GM12878 (cell line): Measurements from ENCODE around the gene ING3. TPM values are rescaled to one million over a fixed set of nuclear protein-coding genes. Genes with fewer than 3 reads are reported as not detected.
A peak's percentile ranks its signal among the peaks of the same experiment; 100 is the strongest.

Experiments
- ASH2L ChIP-seq: fragments of 300-600, 200-600 bp; sonication (generic); IDR thresholded peaks from 2 replicates; pipeline ENCODE4 v1.6.1; 2017; ENCODE audit warnings: low read depth, mild to moderate bottlenecking, borderline replicate concordance
- ATF7 ChIP-seq: fragments of 450-650 bp; IDR thresholded peaks from 2 replicates; pipeline ENCODE4 v1.6.1; 2016; ENCODE audit warnings: low read depth, mild to moderate bottlenecking
- BACH1 ChIP-seq: fragments of 450-650 bp; IDR thresholded peaks from 2 replicates; pipeline ENCODE4 v1.6.1; 2017; ENCODE audit warnings: mild to moderate bottlenecking, borderline replicate concordance
- BHLHE40 ChIP-seq, 2 experiments: fragments of 450-650 bp in 1 of 2; IDR thresholded peaks; 2 replicates each; pipeline ENCODE4 v1.6.1; 2011 to 2017; ENCODE audit warnings: low read depth in 2 of 2, borderline replicate concordance in 1 of 2, improper control_type of control experiment in 1 of 2, low read length in 1 of 2, mild to moderate bottlenecking in 1 of 2
- CBX5 ChIP-seq: sonication (generic); IDR thresholded peaks from 2 replicates; pipeline ENCODE4 v1.6.1; 2016; ENCODE audit warnings: low read depth, moderate library complexity, mild to moderate bottlenecking, inconsistent platforms
- CHD4 ChIP-seq: fragments of 200-600 bp; sonication (generic); IDR thresholded peaks from 2 replicates; pipeline ENCODE4 v1.6.1; 2016; ENCODE audit warnings: mild to moderate bottlenecking
- ELK1 ChIP-seq: IDR thresholded peaks from 2 replicates; pipeline ENCODE4 v1.6.1; 2012; ENCODE audit warnings: low read depth, low read length, improper control_type of control experiment
- EP300 ChIP-seq, 2 experiments: fragments of 150-350 bp in 1 of 2; IDR thresholded peaks; 2 replicates each; pipeline ENCODE4 v1.6.1; 2011 to 2012; ENCODE audit warnings: low read depth in 2 of 2, low read length in 2 of 2, borderline replicate concordance in 1 of 2, improper control_type of control experiment in 1 of 2, inconsistent platforms in 1 of 2; ENCODE audit not compliant: control insufficient read depth in 1 of 2
- HCFC1 ChIP-seq: fragments of 150-350 bp; IDR thresholded peaks from 2 replicates; pipeline ENCODE4 v1.6.1; 2014; ENCODE audit warnings: low read length
- MEF2B ChIP-seq: fragments of 450-650 bp; IDR thresholded peaks from 2 replicates; pipeline ENCODE4 v1.6.1; 2018; ENCODE audit warnings: mild to moderate bottlenecking, moderate library complexity; ENCODE audit not compliant: partially characterized antibody, poor library complexity, severe bottlenecking
- PBX3 ChIP-seq: IDR thresholded peaks from 2 replicates; pipeline ENCODE4 v1.6.1; 2011; ENCODE audit warnings: mild to moderate bottlenecking, low read depth, low read length, moderate library complexity; ENCODE audit not compliant: insufficient replicate concordance
- RELA ChIP-seq: fragments of 450-650 bp; IDR thresholded peaks from 2 replicates; pipeline ENCODE4 v1.8.0; 2014; ENCODE audit warnings: borderline replicate concordance; ENCODE audit not compliant: partially characterized antibody
- REST ChIP-seq: IDR thresholded peaks from 2 replicates; pipeline ENCODE4 v1.6.1; 2012; ENCODE audit warnings: mild to moderate bottlenecking, low read depth, low read length
- SKIL ChIP-seq: fragments of 450-650 bp; IDR thresholded peaks from 2 replicates; pipeline ENCODE4 v1.6.1; 2017; ENCODE audit warnings: mild to moderate bottlenecking, low read depth, inconsistent platforms; ENCODE audit not compliant: poor library complexity, severe bottlenecking
- SMARCA5 ChIP-seq: fragments of 450-650 bp; IDR thresholded peaks from 2 replicates; pipeline ENCODE4 v1.6.1; 2017; ENCODE audit warnings: mild to moderate bottlenecking
- SPI1 ChIP-seq: IDR thresholded peaks from 2 replicates; pipeline ENCODE4 v1.6.1; 2011; ENCODE audit warnings: low read depth, mild to moderate bottlenecking, low read length, moderate library complexity, borderline replicate concordance; ENCODE audit not compliant: insufficient read depth
- SRF ChIP-seq, 2 experiments: IDR thresholded peaks; 2 replicates each; pipeline ENCODE4 v1.6.1; 2011; ENCODE audit warnings: low read depth in 2 of 2, low read length in 2 of 2, mild to moderate bottlenecking in 1 of 2, moderate library complexity in 1 of 2
- STAT1 ChIP-seq: fragments of 450-650 bp; conservative IDR thresholded peaks from 2 replicates; pipeline ENCODE4 v1.6.1; 2014; ENCODE audit warnings: antibody characterized with exemption, mild to moderate bottlenecking
- SUZ12 ChIP-seq: fragments of 200-600 bp; sonication (generic); IDR thresholded peaks from one replicate; pipeline ENCODE4 v1.6.1; 2018; ENCODE audit warnings: antibody characterized with exemption, mild to moderate bottlenecking; ENCODE audit not compliant: unreplicated experiment
- ZNF217 ChIP-seq: fragments of 450-650 bp; IDR thresholded peaks from 2 replicates; pipeline ENCODE4 v1.6.1; 2017; ENCODE audit warnings: antibody characterized with exemption, mild to moderate bottlenecking
- polyA plus RNA-seq, 11 experiments: library from polyadenylated mRNA; depleted of rRNA in 4 of 11; unstranded in 6 of 11; stranded (reverse) in 5 of 11; fragments of >200 nt; fragmentation: Nextera tagmentation in 4 of 11; fragmentation: Illumina TruSeq in 1 of 11; extraction: Ambion mirVana in 4 of 11; extraction: Trizol in 1 of 11; gene quantifications; 1 replicate in 1 of 11; 2 replicates in 10 of 11; pipeline versions ENCODE4 v1.2.1 to v1.2.3, GENCODE V29; 2011 to 2016; ENCODE audit warnings: inconsistent platforms in 2 of 11, missing spikeins in 2 of 11, low read depth in 1 of 11
- total RNA-seq, 4 experiments: library from RNA; depleted of rRNA in 3 of 4; stranded (reverse); fragments of >200 nt in 3 of 4; fragmentation: Illumina TruSeq in 1 of 4; extraction: Trizol in 1 of 4; gene quantifications; 2 replicates each; pipeline versions ENCODE4 v1.2.1 to v1.2.3, GENCODE V29; 2013 to 2021

Gene ING3
- total and polyA plus RNA-seq, 10 of the 15 experiments (the other 5 are each of a cell fraction or from before 2014, with no cell fraction given) = 12.1 to 60.8 (median 28.8) TPM

- 0 out of 2 replicates have a peak, but pooled peaks have one; percentile 13 for TF ChIP-seq SMARCA5
- 0 out of 2 replicates have a peak, but pooled peaks have one; percentile 56 for TF ChIP-seq ZNF217
- no peak for TF ChIP-seq SUZ12
- TF ChIP-seq PBX3 = no peak
- TF ChIP-seq BHLHE40 (IDR thresholded peaks at IDR 0.05; ENCODE audit: borderline replicate concordance in 1 of 2, low read depth in 2 of 2, low read length in 1 of 2) = no peak
- TF ChIP-seq HCFC1 = no peak
- TF ChIP-seq EP300 (IDR thresholded peaks at IDR 0.05; ENCODE audit: borderline replicate concordance in 1 of 2, control insufficient read depth in 1 of 2, low read depth in 2 of 2, low read length in 2 of 2) = 0 out of 4 replicates have a peak, but pooled peaks of 1 of the 2 experiments have one; percentile 40
- TF ChIP-seq SPI1 = peak; percentile 39; the same call in 1 of the 2 replicates
- TF ChIP-seq CBX5 = no peak
- no peak for TF ChIP-seq ELK1
- TF ChIP-seq REST = no peak
- no peak for TF ChIP-seq MEF2B
- TF ChIP-seq CHD4 = no peak
- TF ChIP-seq ASH2L = no peak
- TF ChIP-seq RELA = peak; percentile 75
- peak; percentile 77; the same call in 1 of the 2 replicates for TF ChIP-seq BACH1
- no peak for TF ChIP-seq SRF (IDR thresholded peaks at IDR 0.05; ENCODE audit: low read depth in 2 of 2, low read length in 2 of 2)
- TF ChIP-seq STAT1 = no peak
- TF ChIP-seq ATF7 = peak; percentile 52; the same call in 1 of the 2 replicates
- TF ChIP-seq SKIL = peak; percentile 69
These were observed 23.0 kb upstream of the ING3 start (continued) for GRCh38 chr7:120927454-120928103.
